ENCODE results near the gene GET4.

- TF ChIP-seq EP300 (IDR thresholded peaks at IDR 0.05) (no peak), CTCF (IDR thresholded peaks at IDR 0.05) (no peak)
Measured at GRCh38 chr7:901041-901387, 24.7 kb downstream of the GET4 start.

Measured in gastroesophageal sphincter (tissue), 3 donors.